ENCODE measurements around the gene RLBP1.
"Not testable (repeated sequence)": the region's sequence is repeated elsewhere in the genome, so short reads cannot be mapped to it uniquely, and the experiment has no call there.

RLBP1 gene

GRCh38 chr15:89243046-89243690, 21.8 kb upstream of the RLBP1 start:
- Histone ChIP-seq H3K36me3 (replicated peaks) (no peaks in the 10 kb centered on the region), H3K27me3 (replicated peaks) (no peaks in the 10 kb centered on the region), H3K4me3 (ENCODE audit: low read depth, low read length) (peak overlapping the region; percentile 90), H3K27ac (no peak overlapping the region)
- no peak for TF ChIP-seq CTCF (IDR thresholded peaks at IDR 0.05; ENCODE audit: low read depth, low read length, missing control alignments)
- in situ Hi-C loops (cut with HindIII; ENCODE audit: low pct_ligation_motif_present, low sequenced_read_pairs) = no loop called here
- no peak for DNase-seq

- in situ Hi-C loops (cut with HindIII; ENCODE audit: low pct_ligation_motif_present, low sequenced_read_pairs) = not testable (repeated sequence)
These were observed 18.8 kb upstream of the RLBP1 start for GRCh38 chr15:89239883-89240810.

GRCh38 chr15:89231832-89232231, 10.5 kb upstream of the RLBP1 start:
- Histone ChIP-seq H3K4me3 (ENCODE audit: low read depth, low read length) (no peak overlapping the region), H3K27ac (no peak overlapping the region), H3K27me3 (replicated peaks) (no peaks in the 10 kb centered on the region), H3K36me3 (replicated peaks) (no peaks in the 10 kb centered on the region)
- TF ChIP-seq CTCF (IDR thresholded peaks at IDR 0.05; ENCODE audit: low read depth, low read length, missing control alignments) = no peak
- in situ Hi-C loops (cut with HindIII; ENCODE audit: low pct_ligation_motif_present, low sequenced_read_pairs) = no loop called here
- no peak for DNase-seq

More at GRCh38 chr15:89239883-89240810, 18.8 kb upstream of the RLBP1 start:
- not testable (repeated sequence) for H3K27ac ChIP-seq; H3K36me3 ChIP-seq (replicated peaks); DNase-seq; H3K4me3 ChIP-seq (ENCODE audit: low read depth, low read length); H3K27me3 ChIP-seq (replicated peaks)

- Histone ChIP-seq H3K27me3 (replicated peaks) (no peaks in the 10 kb centered on the region), H3K4me3 (ENCODE audit: low read depth, low read length) (no peak overlapping the region), H3K36me3 (replicated peaks) (no peaks in the 10 kb centered on the region), H3K27ac (no peak overlapping the region)
- in situ Hi-C loops (cut with HindIII; ENCODE audit: low pct_ligation_motif_present, low sequenced_read_pairs) = no loop called here
- TF ChIP-seq CTCF (IDR thresholded peaks at IDR 0.05; ENCODE audit: low read depth, low read length, missing control alignments) = peak; percentile 49
- peak; percentile 11 for DNase-seq
These were observed 8.9 kb upstream of the RLBP1 start for GRCh38 chr15:89230277-89230676.

- no peaks in the 10 kb centered on the region for H3K27me3 ChIP-seq (replicated peaks)
- TF ChIP-seq CTCF (IDR thresholded peaks at IDR 0.05; ENCODE audit: low read depth, low read length, missing control alignments) = no peak
- H3K27ac ChIP-seq = no peak overlapping the region
- H3K4me3 ChIP-seq (ENCODE audit: low read depth, low read length) = no peak overlapping the region
- in situ Hi-C loops (cut with HindIII; ENCODE audit: low pct_ligation_motif_present, low sequenced_read_pairs) = no loop called here
- no peaks in the 10 kb centered on the region for H3K36me3 ChIP-seq (replicated peaks)
- DNase-seq = no peak
These were observed 6.0 kb upstream of the RLBP1 start for GRCh38 chr15:89227425-89227824.

All from brain microvascular endothelial cell (primary cell).